ENCODE data around the gene FOXN4.
A peak's percentile ranks its signal among the peaks of the same experiment; 100 is the strongest.

Gene FOXN4

GRCh38 chr12:109278912-109279311 lies 30.2 kb downstream of the FOXN4 start:
- DNase-seq, result no peak

- no peak for DNase-seq
Measured at GRCh38 chr12:109277899-109278762, 31.0 kb downstream of the FOXN4 start.

- no peak for DNase-seq
Measured at GRCh38 chr12:109277255-109277898, 31.7 kb downstream of the FOXN4 start.

GRCh38 chr12:109276160-109276559 lies 32.9 kb downstream of the FOXN4 start:
- DNase-seq, result no peak

GRCh38 chr12:109275173-109275572 lies 33.9 kb downstream of the FOXN4 start:
- no peak for DNase-seq

- no peak for DNase-seq
Measured at GRCh38 chr12:109274381-109274780, 34.7 kb downstream of the FOXN4 start.

GRCh38 chr12:109273354-109273753 lies 35.7 kb downstream of the FOXN4 start:
- DNase-seq, result no peak

- DNase-seq, result no peak
Measured at GRCh38 chr12:109271418-109271817, 37.7 kb downstream of the FOXN4 start.

GRCh38 chr12:109270494-109270893 lies 38.6 kb downstream of the FOXN4 start:
- no peak for DNase-seq

- no peak for DNase-seq
Measured at GRCh38 chr12:109269428-109269827, 39.7 kb downstream of the FOXN4 start.

- no peak for DNase-seq
Measured at GRCh38 chr12:109268896-109269295, 40.2 kb downstream of the FOXN4 start.

GRCh38 chr12:109267361-109267760 lies 41.7 kb downstream of the FOXN4 start:
- DNase-seq, result no peak

GRCh38 chr12:109266106-109266879 lies 42.8 kb downstream of the FOXN4 start:
- DNase-seq, result no peak

GRCh38 chr12:109264943-109265650 lies 44.0 kb downstream of the FOXN4 start:
- no peak for DNase-seq

GRCh38 chr12:109264095-109264942 lies 44.8 kb downstream of the FOXN4 start:
- DNase-seq, result peak; percentile 20

- no peak for DNase-seq
Measured at GRCh38 chr12:109263439-109263838, 45.6 kb downstream of the FOXN4 start.

- DNase-seq, result no peak
Measured at GRCh38 chr12:109261939-109262338, 47.1 kb downstream of the FOXN4 start.

- no peak for DNase-seq
Measured at GRCh38 chr12:109261087-109261486, 48.0 kb downstream of the FOXN4 start.

- DNase-seq, result no peak
Measured at GRCh38 chr12:109259545-109259895, 49.6 kb downstream of the FOXN4 start.

- DNase-seq, result no peak
Measured at GRCh38 chr12:109258607-109259544, 50.2 kb downstream of the FOXN4 start.

GRCh38 chr12:109258201-109258600 lies 50.9 kb downstream of the FOXN4 start:
- DNase-seq, result no peak
